Measurements from ENCODE around the gene CCDC88A.
"Not testable (repeated sequence)": the region's sequence is repeated elsewhere in the genome, so short reads cannot be mapped to it uniquely, and the experiment has no call there.

The CCDC88A gene

GRCh38 chr2:55421326-55421725, 1.7 kb upstream of the CCDC88A start:
- no peak for DNase-seq (ENCODE audit: low spot score)

GRCh38 chr2:55420871-55421270, 1.2 kb upstream of the CCDC88A start:
- no peak for DNase-seq (ENCODE audit: low spot score)

DNA sequence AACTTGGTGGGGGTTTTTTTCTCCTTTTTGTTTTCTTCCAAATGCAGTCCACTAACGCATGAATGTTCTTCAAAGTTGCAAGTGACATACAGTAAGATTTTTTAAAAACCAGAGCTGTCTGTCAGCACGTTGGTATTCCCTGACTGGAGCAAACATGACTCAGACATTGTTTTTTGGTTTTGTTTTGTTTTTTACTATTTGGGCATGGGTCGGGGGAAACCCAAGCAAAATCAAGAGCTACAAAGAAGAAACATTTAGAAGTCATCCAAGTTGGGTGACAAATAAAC, 726 bp upstream of the CCDC88A start:
- no peak for DNase-seq (ENCODE audit: low spot score)

- DNase-seq (ENCODE audit: low spot score): peak; percentile 26
Measured at GRCh38 chr2:55419233-55419678, 400 bp downstream of the CCDC88A start.

DNA sequence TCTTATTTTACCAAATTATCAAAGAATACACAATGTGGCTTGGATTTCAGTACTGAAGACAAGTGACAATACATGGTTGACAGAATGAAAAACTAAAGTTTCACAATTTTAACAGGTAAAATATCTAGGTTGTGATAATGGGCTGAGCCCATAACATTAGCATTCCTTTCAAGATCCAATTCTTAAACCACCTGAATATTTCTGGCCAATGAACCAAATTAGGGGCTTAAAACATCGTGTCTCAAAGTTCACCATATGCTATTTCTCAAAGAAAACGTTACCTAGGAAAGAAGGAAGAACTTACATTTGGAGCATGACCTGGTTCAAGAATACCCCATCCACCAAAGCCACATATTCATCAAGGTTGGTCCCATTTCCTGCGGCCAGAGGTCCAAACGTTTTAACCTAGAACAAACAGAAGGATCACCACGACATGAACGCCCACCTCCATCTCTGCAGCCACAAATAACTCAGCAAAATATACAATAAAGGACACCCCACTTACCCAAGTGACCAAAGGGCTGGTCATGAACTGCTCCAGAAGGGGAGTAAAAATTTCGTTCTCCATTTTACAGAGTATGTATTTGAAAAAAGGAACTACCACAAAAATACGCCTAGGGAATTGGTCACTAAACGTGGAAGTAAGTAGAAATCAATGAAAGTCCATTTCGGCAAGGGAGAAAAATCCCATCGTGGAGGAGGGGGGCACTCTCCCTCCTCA, 984 bp downstream of the CCDC88A start:
- DNase-seq (ENCODE audit: low spot score): peak; percentile 12

DNA sequence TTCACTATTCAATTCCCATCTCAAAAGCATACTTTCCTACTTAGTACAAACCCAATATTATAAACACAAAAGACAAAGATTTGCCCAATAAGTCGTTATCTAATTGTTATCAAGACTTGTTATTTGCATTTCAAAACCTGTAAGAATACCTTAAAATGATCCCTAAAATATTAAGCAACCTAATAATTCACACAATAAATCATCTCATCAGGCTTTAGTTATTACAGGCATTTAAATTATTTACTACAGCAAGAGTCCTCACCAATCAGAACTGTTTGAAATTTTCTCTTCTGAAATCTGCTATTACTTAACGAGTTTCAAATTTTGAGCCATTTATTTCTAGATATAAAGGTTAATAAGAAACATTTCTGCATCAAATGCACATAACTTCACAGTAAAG, 1.6 kb downstream of the CCDC88A start:
- DNase-seq (ENCODE audit: low spot score): no peak

GRCh38 chr2:55416786-55417568, 2.7 kb downstream of the CCDC88A start:
- no peak for DNase-seq (ENCODE audit: low spot score)

- DNase-seq (ENCODE audit: low spot score): no peak
Measured at GRCh38 chr2:55415300-55415699, 4.4 kb downstream of the CCDC88A start.

- DNase-seq (ENCODE audit: low spot score): no peak
Measured at GRCh38 chr2:55408918-55409868, 10.5 kb downstream of the CCDC88A start.

DNA sequence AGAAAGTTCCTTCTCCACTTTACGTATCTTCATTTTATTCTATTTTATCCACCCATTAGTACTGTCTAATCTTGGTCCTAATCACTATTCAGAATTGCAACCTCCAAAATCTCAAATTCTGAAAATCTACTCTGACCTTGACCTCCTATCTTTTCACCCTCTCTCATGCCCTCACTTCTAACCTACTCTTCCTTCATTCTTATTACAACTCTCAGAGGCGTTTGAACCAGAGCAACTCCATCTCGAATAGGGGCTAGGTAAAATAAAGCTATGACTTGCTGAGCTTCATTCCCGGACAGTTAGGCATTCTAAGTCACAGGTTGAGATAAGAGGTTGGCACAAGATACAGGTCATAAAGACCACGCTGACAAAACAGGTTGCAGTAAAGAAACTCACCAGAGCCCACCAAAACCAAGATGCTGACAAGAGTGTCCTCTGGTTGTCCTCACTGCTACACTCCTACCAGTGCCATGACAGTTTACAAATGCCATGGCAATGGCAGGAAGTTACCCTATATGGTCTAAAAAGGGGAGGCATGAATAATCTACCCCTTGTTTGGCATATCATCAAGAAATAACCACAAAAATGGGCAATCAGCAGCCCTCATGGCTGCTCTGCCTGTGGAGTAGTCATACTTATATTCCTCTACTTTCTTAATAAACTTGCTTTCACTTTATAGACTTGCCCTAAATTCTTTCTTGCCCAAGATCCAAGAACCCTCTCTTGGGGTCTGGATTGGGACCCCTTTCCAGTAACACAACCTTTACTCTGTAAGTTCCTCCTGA, 11.4 kb downstream of the CCDC88A start:
- DNase-seq (ENCODE audit: low spot score): no peak

DNA sequence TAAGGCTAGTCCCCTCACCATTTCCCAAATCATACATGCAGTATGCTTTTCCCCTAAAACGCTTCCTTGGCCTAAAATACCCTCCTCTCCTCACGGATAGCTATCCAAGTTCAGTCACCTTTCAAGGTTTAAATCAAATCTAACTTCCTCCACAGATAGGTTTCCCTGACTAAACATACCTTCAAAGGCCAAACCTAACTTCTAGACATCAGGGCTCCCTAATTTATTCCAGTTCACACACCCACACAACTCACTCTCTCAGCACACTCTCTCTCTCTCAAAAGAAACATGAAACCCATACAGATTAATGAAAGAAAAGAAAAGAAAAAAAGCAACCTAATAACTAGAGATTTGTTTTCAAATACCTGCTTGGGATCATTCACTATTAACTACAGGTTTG, 14.5 kb downstream of the CCDC88A start:
- DNase-seq (ENCODE audit: low spot score): no peak

DNA sequence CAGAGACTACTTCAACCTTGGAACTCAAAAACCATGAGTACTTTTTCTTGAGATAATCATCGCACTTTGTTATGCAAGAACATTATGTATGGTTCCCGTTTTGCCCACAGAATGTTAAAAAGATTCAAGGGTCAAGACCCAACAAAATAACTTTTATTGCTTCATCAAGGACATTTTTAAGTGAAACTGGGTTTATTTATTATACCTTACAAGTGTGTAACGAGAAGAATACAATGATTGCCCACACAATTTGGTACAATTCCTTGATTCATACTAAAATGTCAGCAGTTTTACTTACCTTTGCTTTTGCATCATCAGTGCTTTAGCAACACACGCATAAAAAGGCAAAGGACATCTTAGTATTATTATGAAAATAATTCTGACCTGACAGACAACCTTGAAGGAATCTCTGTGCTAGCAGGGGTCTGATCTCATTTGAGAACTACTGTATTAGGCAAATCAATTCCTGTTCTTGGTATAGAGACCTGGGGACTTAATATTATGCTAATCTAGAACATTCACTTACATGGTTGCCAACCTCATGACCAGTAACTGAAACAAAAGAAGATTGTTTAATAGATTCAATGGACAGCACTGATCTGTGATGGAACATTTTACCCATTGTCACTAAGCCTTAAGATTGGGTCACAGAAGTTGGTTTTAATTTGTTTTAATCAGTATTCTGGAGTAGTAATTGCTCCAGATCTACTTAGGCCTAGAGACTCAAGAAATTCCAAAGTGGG, 16.2 kb downstream of the CCDC88A start:
- no peak for DNase-seq (ENCODE audit: low spot score)

DNA sequence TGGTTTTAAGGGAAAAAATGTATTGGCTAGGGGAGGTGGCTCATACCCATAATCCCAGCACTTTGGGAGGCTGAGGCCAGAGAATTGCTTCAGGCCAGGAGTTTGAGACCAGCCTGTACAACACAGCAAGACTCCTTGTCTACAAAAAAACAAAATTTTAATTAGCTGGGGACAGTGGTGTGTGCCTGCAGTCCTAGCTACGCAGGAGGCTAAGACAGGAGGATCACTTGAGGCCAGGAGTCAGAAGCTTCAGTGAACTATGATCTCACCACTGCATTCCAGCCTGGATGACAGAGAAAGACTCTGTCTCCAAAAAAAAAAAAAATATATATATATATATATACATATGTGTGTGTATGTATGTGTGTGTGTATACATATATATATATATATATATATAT, 18.5 kb downstream of the CCDC88A start:
- DNase-seq (ENCODE audit: low spot score): no peak

DNA sequence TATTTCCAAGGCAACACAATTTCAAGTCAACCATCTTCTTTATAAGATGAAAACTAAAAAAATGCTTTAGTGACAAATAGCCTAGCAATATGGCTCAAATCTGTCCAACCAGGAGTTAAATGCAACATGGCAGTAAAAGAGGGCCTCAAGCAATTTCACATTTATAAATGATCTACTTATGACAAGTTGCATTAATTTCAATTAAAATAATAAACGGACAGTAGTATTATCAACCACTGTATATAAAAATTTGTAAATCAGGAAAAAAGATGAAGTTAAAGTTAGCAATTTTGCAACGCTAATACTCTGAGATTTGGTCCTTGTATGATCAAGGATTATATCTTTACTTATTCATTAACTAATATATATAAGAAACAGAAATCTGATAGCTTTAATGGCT, 19.3 kb downstream of the CCDC88A start:
- DNase-seq (ENCODE audit: low spot score): no peak

GRCh38 chr2:55399815-55400214, 19.8 kb downstream of the CCDC88A start:
- no peak for DNase-seq (ENCODE audit: low spot score)

DNA sequence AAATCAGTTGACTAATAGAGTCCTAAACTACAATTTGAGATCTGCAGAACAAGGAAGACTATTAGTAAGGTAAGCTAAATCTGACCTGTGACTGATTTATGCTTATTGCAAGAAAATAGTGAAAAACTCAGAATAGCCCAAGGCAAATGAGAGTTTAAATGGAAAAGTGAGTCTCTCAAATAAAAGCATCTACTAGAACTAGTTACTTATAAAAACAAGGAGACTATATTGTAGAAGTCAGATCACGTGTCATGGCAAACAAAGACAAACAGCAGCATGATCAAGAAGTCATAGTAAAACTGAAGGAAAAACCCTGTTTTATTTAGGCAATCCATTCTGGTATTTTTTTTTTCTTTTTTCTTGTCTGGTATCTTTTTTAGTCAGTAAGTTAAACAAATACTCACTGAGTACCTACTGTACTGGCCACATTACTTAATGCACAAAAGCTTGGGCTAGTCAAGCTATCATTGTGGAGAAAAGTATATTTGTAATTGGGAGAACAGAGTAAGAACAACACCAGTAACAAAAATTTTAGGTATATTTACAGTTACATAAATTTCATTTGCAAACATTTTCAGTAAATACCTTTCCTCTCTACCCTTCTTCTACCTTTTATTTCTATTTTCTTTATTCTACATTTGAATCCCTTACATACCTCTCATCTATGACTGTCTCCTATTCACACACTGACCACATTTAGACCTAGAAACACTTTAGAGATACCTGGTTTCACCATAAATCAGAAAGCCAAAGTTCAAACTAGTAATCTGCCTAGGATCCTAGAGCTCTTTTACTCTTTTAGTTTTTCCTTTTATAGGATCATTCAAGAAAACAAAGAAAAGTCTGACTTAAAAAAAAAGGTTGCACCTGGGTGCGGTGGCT, 23.7 kb downstream of the CCDC88A start:
- no peak for DNase-seq (ENCODE audit: low spot score)

DNA sequence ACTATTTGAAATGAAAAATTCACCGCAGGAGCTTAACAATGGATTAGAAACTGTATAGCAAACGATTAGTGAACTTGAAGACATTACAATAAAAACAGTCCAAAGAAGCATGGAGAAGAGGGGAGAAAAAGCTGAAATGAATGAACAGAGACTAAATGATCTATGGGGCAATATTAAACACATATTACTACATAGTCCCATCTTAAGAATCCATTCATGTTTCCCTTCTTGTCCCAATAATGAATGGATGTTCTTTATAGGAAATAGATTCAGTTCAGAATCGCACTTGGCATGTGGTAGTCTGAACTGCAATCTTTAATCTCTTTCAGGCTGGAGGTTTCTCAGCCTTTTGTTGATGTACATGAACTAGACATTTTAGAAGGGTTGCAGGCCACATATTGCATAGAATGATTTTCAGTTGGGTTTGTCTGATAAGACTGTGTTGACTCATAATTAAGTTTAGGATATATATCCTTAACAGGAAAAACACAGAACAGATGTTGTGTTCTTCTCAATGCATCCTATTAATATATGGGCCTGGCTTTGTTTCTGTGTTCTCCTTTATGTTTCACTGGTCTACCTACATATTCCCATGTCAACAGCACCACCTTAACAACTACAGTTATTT, 27.9 kb downstream of the CCDC88A start:
- no peak for DNase-seq (ENCODE audit: low spot score)

DNA sequence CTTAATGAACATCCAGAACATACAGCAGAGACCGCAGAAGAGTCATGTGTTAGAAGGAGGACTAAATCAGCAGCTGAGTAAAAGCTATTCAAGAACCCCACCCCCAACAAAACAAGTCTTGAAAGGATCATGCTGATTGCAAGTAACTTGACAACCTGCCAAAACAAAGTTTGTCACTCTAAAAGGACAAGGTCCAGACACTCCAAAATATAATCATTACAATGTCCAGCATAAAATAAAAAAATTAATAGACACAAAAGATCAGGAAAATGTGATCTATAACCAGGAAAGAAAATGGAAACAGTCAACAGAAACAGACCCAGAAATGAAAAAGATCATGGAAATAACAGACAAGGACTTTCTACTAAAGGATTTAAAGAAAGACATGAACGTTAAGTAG, 28.5 kb downstream of the CCDC88A start:
- DNase-seq (ENCODE audit: low spot score): no peak

DNA sequence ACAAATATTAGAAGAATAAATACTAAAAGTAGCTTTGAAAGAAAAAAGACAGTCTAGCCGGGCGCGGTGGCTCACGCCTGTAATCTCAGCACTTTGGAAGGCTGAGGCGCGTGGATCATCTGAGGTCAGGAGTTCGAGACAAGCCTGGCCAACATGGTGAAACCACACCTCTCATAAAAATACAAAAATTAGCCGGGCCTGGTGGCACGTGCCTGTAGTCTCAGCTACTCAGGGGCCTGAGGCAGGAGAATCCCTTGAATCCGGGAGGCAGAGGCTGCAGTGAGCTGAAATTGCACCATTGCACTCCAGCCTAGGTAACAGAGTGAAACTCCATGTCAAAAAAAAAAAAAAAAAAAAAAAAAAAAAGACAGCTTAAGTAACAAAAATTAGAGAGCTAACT, 34.1 kb downstream of the CCDC88A start:
- DNase-seq (ENCODE audit: low spot score): not testable (repeated sequence)

DNA sequence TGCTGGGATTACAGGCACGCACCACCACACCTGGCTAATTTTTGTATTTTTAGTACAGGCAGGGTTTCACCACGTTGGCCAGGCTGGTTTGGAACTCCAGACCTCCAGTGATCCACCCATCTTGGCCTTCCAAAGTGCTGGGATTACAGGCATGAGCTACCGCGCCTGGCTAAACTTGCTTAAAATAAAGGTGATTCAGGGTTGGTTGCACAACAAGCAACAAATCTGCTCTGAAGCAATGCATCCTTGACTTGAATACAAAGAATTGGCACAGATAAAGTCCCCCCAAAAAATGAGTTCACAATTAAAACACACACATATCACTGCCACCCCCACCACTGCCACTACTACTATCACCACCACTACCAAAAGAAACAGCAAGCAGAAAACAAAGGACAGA, 34.9 kb downstream of the CCDC88A start:
- DNase-seq (ENCODE audit: low spot score): no peak

Measured in HuH-7.5 (cell line).